Measurements from ENCODE around the gene MTMR11.
A peak's percentile ranks its signal among the peaks of the same experiment; 100 is the strongest.
"Not testable (repeated sequence)": the region's sequence is repeated elsewhere in the genome, so short reads cannot be mapped to it uniquely, and the experiment has no call there.

Gene MTMR11

GRCh38 chr1:149888247-149888998 is 48.3 kb downstream of the MTMR11 start:
- DNase-seq, result peak; percentile 90

GRCh38 chr1:149887456-149888246 is 49.0 kb downstream of the MTMR11 start:
- peak; percentile 84 for DNase-seq

DNA sequence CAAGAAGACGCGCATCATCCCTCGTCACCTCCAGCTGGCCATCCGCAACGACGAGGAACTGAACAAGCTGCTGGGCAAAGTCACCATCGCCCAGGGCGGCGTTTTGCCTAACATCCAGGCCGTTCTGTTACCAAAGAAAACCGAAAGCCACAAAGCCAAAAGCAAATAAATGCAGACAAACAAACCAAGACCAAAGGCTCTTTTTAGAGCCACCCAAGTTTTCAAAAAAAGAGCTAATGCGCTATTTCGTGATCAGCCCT is 49.6 kb downstream of the MTMR11 start:
- not testable (repeated sequence) for DNase-seq

DNA sequence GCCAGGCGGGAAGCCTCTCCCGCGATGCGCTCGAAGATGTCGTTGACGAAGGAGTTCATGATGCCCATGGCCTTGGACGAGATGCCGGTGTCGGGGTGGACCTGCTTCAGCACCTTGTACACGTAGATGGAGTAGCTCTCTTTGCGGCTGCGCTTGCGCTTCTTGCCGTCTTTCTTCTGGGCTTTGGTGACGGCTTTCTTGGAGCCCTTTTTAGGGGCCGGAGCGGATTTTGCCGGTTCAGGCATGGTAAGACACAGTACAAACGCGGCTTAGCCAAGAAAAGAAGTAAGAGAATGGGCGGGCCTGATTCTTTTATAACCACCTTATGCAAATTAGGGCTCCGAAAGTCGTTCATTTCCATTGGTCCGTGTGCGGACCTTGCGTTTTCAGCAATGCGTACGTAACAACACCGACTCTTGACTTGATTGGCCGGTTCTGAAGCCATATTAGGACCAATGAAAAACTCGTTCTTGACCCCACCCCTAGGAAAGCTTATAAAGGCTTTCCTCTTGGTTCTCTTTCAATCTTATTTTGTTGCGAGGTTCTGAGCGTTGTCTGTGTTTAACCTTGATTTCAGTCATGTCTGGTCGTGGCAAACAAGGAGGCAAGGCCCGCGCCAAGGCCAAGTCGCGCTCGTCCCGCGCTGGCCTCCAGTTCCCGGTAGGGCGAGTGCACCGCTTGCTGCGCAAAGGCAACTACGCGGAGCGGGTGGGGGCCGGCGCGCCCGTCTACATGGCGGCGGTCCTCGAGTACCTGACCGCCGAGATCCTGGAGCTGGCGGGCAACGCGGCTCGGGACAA is 50.1 kb downstream of the MTMR11 start:
- peak; percentile 87 for DNase-seq

GRCh38 chr1:149886121-149886395 is 50.6 kb downstream of the MTMR11 start:
- DNase-seq, result not testable (repeated sequence)

- peak; percentile 86 for DNase-seq
Measured at GRCh38 chr1:149885339-149886120, 51.1 kb downstream of the MTMR11 start.

- peak; percentile 54 for DNase-seq
Measured at GRCh38 chr1:149884433-149885338, 52.0 kb downstream of the MTMR11 start.

DNA sequence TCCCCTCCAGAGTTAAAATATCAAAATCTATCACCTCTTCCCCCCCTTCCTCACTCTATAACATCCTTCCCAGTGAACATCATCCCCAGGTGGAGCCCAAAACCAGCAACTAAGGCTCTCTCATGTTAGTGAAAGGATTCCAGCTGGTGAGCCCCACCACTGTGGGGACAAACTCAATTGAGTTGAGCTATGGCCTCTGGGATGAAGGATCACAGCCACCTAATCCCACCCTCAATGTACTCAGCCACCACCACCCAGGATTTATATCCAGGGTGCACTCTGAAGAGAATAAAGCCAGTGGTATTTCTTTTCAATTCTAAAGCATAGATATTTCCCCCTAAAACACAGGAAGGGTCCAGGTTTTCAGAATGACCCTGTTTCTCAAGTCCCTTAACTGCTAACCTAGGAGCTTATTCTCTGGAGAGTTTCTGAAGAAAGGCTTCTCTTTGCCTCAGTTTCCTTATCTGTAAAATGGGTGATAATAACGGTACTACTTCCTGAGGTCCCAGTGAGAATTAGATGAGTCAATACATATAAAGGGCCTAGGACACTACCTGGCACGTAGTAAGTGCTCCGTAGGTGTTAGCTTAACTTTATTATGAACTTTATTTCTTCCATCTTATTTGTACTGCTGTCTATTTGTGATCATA is 53.0 kb downstream of the MTMR11 start:
- DNase-seq, result no peak

- no peak for DNase-seq
Measured at GRCh38 chr1:149881876-149882275, 54.8 kb downstream of the MTMR11 start.

DNA sequence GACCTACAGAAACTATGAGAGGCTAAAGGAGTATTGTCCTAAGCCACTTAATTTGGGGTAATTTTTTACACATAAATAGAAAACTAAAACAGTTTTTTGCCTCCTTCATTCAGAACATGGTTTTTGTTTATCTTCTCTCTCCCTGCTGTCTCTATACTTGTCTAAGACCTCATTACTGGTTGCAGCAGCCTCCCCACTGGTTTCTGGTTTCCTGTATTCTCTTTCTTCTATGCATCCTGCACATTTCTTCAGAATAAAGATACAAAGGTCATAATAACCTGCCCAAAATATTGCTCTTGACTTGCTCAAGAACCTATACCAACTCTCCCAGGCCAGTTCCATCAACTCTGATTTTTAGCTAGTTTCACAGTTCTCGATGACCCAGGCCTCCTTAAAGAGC is 57.1 kb downstream of the MTMR11 start:
- DNase-seq, result no peak
